ENCODE results near the gene SNTG2.
"Not testable (repeated sequence)": the region's sequence is repeated elsewhere in the genome, so short reads cannot be mapped to it uniquely, and the experiment has no call there.

Gene SNTG2

GRCh38 chr2:1209761-1210160 is 259.1 kb downstream of the SNTG2 start:
- no peak for DNase-seq

DNA sequence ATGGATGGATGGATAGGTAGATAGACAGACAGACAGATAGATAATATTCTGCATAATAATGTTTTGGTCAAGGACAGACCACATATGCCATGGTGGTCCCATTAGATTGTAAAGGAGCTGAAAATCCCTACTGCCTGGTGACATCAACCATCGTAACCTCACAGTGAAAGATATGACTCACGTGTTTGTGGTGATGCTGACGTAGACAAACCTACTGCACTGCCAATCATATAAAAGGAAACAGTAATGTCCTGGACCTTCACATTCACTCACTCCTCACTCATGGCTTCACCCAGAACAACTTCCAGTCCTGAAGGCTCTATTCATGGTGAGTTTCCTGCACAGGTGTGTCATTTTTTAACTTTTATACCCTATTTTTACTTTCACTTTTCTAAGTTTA is 259.7 kb downstream of the SNTG2 start:
- DNase-seq, result no peak

DNA sequence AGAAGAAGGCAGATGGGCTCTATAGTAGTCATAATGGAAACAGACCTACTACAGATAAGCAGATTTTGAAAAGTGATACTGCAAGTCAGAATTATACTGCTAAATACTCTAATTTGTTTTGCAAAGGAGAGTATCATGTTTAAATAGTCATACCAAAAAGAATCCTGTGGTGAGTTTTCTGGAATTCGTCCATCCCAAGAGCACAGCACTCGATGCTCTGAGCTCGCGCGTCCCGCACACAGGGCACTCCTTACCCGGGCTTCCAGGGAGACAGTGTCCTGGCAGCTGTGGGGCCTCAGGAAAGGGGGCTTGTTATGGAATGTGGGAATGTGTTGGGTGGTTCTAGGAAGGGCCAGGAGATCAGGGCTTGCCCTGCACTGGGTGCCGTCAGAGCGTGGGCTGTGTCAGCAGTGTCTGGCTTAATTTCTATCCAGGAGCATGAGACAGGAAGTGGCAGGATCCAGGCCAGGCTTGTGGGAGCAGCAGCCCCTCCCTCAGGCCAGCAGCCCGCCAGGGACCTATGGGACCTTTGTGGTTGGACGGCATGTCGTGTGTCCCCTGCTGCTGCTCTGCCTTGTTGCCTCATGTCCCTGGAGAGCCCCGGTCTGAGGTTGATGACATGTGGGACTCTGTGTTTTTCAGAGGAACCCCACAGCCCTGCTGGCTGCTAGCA is 269.4 kb downstream of the SNTG2 start:
- DNase-seq, result no peak

DNA sequence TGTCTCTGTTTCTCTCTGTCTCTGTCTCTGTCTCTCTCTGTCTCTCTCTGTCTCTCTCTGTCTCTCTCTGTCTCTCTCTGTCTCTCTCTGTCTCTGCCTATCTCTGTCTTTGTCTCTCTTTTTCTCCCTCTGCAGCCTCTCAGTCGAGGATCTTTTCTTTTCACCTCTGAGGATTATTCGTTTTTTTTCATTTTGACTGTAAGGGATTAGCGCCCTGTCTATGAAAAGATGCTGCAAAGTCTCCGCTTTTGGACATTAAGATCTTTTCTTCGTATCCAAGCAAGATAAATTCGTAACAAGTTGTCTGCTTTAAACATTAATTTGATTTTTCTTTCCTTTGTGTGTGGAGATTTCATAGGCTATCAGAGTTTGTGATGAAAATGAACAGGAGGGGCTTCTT is 271.4 kb downstream of the SNTG2 start:
- DNase-seq, result no peak

- DNase-seq, result no peak
Observed at GRCh38 chr2:1223791-1224190, 273.1 kb downstream of the SNTG2 start.

DNA sequence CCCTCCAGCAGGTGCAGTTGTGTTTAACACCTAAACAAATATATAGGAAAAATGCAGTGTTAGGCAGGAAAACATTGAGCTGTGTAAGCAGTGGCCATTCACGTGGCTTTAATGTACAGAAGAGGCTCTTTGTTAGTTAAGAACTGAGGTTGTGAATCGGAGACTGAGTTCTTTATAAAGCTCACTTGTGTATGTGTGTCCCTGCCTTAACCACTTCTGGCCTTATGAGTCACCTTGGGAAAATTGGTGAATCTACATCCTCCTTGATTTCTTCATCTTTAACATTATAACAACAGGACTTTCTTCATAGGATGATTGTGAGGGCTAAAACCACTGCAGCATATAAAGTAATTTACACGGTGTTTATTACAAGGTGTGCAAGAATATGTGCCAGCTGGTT is 274.3 kb downstream of the SNTG2 start:
- no peak for DNase-seq

DNA sequence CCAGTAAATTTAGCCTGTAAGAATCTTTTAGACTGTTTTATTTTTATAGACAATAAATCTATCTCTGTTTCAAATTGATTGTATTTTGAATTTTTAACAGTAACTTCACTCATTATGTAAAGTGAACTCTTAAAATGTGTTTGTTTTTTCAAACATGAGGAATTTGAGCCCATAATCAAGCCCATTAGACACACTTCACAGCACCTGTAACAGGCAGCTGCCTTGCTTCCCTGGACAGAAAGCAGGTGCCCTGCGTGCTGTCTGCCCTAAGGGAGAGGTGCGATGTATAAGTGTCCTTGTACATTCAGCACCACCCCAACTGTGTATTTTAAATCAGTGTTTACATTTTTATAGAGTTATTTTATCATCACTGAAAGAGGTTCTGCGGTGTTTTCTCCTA is 276.1 kb downstream of the SNTG2 start:
- peak; percentile 65 for DNase-seq

DNA sequence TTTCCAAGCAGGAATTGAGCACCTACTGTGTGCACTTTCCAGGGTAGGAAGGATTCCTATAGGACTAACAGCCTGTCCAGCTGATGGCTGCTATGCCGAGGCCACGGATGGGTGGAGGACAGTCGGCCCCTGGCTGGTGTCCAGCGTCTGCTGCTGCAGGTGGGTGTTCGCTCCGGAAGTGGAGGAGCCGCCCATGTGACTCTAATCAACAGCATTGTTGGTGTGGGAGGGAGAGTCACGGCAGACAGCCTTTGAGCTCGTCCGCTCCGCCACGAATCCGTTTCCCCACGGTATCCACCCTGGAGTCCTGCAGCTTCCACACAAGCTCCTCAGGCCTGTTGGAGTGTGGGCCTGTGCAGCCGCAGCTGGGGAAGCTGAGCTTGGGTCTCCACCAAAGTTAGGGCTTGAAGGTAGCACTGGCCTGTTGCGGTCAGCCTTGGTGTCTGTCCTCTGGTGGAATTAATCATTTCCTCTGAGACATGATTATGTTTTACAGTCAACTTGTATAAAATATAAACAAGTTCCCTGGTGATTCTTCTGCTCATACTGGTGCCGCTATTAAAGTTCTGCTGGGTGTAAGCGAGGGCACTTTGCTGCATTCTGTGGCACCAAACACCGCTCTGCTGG is 276.7 kb downstream of the SNTG2 start:
- DNase-seq, result no peak

DNA sequence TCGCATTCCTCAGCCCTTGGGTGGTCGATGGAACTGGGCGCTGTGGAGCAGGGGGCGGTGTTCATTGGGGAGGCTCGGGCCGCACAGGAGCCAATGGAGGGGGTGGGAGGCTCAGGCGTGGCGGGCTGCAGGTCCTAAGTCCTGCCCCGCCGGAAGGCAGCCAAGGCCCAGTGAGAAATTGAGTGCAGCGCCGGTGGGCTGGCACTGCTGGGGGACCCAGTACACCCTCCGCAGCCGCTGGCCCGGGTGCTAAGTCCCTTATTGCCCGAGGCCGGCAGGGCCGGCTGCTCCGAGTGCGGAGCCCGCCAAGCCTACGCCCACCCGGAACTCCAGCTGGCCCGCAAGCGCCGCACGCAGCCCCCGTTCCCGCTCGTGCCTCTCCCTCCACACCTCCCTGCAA is 278.9 kb downstream of the SNTG2 start:
- DNase-seq, result not testable (repeated sequence)

DNA sequence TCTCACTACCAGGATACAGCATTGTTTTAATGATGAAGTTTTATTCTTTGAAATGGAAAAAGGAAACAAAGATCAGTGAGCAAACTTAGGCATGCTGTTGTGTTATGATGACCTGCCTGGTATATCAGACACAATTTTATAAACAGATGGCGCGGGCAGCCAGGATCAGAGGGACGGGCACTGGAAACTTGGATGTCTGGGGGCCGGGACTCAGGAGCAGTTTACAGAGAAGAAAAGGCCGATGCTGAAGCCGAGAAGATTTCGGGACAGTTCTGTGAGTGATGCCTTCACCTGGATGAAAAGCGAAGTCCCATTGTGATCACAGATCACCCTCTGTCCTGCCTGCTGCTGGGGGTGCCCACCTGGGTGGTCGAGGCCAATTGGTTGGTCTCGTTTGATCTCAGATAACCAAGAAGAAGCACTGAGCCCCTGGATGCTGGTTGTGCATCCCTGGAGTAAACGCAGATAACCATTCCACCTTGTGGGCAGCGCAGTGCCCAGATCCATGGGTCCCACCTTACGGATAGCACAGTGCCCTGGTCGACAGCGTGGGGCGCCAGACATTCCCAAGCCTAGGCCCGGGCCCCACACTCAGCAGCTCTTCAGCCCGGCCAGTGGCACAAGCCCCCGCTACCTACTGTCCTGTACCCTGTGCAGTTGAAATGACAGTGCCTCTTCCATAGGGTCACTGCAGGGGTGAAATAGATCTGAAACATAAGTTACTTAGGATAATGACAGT is 279.7 kb downstream of the SNTG2 start:
- DNase-seq, result no peak

DNA sequence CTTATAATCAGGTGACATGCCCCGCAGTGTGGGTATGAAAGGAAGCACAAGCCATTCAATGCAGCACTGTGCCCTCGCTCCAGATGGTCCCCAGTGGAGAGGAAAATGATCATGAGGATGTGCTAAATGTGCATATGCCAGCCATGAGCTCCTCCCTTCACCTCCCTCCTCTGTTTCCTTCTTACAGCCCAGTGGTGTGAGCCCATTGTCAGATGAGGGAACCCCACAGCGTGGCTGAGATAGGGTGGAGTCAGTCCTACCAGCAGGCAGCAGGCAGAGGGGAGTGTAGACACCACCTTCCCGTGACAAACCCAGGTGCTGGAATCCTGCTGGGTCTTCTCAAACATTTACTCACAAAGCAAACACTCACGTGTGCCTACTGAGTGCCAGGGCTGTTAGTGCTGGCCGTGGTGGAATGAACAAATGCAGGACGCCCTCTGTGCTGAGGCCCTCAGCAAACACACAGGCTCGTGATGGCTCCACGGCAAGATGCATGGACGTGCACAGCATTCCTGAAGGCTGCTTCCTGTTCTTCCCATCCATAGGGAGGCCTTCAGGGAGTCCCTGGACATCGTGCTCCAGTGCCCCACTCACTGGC is 280.9 kb downstream of the SNTG2 start:
- DNase-seq, result peak; percentile 51

- peak; percentile 72 for DNase-seq
Observed at GRCh38 chr2:1233281-1233680, 282.6 kb downstream of the SNTG2 start.

DNA sequence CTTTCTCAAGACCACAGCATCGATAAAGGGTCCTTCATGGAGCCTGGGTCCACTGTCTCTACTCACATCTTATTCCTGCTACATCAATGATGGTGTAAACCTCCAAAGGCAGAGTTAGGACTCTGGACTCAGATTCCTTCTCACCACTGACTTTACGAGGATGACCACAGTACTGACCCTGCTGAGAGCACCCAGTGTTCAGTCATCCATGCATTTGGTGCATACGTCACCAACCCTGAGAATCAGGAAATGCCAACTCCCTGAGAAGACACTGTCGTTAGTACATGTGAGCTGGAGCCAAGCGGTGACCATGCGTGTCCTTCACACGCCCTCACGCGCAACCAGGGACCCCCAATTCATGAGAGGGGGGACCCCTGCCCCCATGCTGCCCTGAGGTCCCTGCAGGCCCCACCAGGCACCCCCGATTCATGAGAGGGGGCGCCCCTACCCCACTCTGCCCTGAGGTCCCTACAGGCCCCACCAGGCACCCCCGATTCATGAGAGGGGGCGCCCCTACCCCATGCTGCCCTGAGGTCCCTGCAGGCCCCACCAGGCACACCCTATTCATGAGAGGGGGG is 284.2 kb downstream of the SNTG2 start:
- DNase-seq, result no peak

GRCh38 chr2:1235806-1236205 is 285.2 kb downstream of the SNTG2 start:
- DNase-seq, result no peak

GRCh38 chr2:1236606-1237005 is 286.0 kb downstream of the SNTG2 start:
- DNase-seq, result no peak

DNA sequence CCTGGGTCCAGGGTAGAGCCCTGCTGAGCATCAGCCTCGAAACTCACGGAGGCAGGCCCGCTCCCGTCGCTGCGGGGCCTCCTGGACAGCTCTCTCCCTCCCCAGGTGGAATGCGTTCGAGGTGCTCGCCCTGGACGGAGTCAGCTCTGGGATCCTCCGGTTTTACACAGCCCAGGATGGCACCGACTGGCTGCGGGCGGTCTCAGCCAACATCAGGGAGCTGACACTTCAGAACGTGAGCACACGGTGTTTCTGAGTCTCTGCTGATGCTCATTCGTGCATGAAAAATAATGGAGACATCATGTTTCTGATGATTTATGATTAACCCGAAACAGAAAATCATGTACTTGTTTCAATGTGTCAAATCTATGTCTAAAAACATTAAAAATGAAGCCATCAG is 287.1 kb downstream of the SNTG2 start:
- DNase-seq, result no peak

- DNase-seq, result no peak
Observed at GRCh38 chr2:1238598-1239138, 288.0 kb downstream of the SNTG2 start.

GRCh38 chr2:1245193-1245592 is 294.5 kb downstream of the SNTG2 start:
- no peak for DNase-seq

DNA sequence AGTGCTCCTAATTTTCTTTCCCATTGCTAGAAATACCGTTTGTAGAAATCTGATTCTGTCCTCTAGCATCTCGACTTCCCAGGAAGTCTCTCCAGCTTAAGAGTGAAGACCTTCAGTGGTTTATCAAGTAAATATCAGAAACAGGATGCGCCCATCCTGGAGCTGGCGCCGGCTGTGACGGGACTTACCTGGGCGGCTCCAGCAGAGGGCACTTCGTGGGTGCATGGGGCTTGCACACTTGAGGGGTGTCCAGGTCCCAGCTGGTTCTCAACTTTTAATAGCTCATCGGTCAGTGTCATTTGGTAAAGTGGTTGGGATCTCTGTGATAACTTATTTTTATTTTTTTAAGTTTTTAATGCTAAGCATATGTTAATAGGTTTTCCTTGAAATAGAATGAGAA is 295.6 kb downstream of the SNTG2 start:
- no peak for DNase-seq

DNA sequence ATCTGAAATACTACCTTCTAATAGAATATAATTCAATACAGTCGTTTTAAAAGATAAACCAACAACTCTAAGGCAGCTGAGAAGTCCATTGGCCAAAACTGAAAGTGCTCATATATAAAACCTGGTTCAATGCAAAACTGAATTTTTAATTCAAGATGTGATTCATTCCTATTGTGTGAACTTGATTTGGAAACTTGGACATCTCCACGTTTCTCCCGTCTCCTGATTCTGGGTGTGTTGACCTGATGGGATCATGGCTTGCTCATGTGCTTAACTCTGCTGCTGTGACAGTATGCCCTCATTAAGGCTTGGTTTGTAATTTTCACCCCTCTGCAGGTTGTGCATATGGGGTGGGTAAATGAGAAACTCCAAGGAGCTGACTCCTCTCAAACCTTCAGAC is 296.3 kb downstream of the SNTG2 start:
- DNase-seq, result no peak

- no peak for DNase-seq
Observed at GRCh38 chr2:1248187-1248586, 297.5 kb downstream of the SNTG2 start.

DNA sequence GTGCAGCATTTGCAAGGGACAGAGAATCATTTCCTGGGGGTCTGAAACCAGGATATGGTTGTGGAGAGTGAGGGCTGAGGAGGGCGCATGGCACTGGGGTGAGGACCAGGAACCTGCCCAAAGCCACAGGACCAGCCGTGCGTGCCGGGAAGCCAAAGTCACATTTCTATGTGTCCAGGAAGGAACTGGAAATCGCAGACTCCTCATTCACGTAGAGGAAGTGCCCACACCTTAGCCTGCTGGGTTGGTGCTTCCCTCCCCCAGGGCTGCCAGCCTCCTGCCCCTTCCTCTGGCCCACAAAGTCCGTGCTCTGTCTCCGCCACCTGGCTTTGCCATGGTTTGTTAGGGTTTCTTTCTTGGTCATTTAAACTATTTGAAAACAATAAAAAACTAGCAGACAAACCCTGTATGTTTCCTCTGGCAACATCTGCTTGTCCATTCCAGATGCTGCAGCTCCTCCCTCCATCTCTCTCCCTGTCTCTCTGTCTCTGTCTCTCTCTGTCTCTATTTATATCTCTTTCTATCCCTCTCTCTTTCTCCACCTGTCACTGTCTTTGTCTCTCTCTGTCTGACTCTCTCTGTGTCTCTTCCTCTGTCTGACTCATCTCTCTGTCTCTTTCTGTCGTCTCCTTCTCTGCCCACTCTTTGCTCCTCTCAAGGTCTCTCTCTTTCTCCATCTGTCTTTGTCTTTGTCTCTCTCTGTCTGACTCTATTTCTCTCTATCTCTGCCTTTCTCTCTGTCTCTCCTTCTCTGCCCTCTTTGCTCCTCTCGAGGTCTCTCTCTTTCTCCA is 299.4 kb downstream of the SNTG2 start:
- DNase-seq, result no peak

All from NCI-H510A treated with DMSO at 0.1 percent for 48 hours (cell line).